Erythroblast (primary cell): ENCODE data around the gene DENND6B.

Source experiments
- GATA1 ChIP-seq: IDR thresholded peaks from 2 replicates; pipeline ENCODE4 v1.6.1; 2011; ENCODE audit warnings: low read depth, mild to moderate bottlenecking, control low read depth, low read length, moderate library complexity
- POLR2A ChIP-seq: IDR thresholded peaks from 2 replicates; pipeline ENCODE4 v1.6.1; 2011; ENCODE audit warnings: mild to moderate bottlenecking, low read length

GRCh38 chr22:50339945-50340879 lies 13.4 kb upstream of the DENND6B start:
- no peak for TF ChIP-seq POLR2A
- TF ChIP-seq GATA1: no peak
